GM19468 (cell line): ENCODE measurements around the gene DSC2.

ENCODE experiments used
- ATAC-seq: cut with Tn5 transposase; IDR thresholded peaks from one replicate; pipeline ENCODE4 v1.9.1; 2021; ENCODE audit warnings: mild to moderate bottlenecking, moderate library complexity, moderate number of reproducible peaks; ENCODE audit not compliant: unreplicated experiment; ENCODE audit errors: extremely low read depth

Gene DSC2

DNA sequence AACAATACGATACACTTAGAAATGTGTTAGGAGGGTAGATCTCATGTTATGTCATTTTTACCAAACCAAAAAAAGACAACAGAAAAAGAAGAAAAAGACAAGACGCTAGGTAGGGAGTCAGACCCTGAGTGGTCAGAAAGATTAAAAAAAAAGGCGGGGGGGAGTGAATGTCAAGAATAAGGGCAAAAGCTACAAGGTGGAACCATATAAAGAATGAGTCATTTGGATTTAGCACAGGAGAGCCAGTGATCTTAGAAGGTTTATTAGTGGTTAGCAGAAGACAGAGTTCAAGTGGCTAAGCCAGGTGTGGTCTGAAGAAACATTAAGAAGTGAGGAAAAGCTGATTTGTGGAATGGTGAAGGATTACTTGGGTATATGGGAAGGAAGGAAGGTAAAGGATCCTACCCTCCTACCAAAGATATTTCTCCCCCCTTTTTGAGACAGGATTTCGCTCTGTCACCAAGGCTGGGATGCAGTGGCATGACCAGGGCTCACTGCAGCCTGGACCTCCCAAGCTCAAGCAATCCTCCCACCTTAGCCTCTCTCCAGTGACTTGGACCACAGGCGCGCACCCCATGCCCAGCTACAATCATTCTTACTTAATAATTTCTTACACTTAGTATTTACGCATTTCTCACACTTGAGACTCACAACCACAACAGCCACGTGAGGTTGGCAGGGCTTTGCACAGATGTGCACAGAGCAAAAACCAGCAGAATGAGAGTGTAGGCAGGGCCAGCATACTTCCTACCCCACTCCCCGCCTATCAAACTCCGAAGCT is 2.6 kb downstream of the DSC2 start:
- no peak for ATAC-seq

DNA sequence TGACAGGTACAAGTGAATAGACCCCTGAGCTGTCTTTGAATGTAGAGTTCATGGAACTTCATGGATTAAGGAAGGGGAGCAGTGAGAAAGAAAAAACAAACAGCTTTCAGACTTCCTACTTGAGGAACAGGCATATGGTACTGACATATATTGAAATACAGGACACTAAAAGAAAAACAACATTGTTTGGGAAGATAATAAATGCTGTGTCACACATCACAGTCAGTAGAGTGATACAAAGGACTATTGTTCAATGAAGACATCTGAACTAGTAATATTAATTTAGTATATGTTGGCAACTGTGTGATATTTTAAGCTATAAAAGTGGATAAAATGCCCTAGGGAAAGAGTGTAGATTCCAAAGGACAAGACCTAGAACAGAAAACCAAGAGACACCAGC is 3.3 kb downstream of the DSC2 start:
- ATAC-seq: no peak

DNA sequence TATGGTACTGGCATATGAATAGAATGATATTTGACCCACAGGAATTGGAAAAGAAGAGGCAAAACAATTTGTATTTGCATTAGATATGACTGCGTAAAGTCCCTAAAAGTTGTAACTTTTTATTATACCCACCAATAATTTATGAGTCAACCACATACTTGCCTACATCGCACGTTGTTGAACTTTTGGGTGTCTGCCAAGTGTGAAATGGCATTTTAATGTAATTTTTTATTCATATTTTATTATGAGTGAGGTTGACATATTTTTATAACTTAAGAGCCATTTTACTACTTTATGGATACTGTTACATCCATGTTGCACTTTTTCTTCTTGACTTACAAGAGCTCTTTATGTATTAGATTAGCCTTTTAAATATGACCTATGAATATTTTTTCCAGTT is 4.6 kb downstream of the DSC2 start:
- ATAC-seq: no peak

DNA sequence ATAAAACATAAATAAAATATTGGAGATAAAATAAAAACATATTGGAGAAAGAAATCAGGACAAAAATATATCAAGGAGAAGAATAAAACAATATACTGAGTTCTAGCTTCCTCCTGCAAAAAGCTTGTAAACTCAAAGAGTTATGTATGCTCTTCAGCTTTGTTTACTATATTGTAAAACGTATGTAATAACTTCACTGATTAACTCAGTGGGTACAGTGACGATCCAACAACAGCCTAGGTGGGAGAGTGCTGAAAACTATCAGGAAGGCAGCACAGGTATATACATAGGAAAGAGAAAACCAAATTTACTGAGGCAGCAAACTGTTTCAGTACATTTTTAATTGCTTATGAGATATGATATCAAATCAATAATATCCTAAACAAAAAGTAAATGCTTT is 8.3 kb downstream of the DSC2 start:
- ATAC-seq: no peak

DNA sequence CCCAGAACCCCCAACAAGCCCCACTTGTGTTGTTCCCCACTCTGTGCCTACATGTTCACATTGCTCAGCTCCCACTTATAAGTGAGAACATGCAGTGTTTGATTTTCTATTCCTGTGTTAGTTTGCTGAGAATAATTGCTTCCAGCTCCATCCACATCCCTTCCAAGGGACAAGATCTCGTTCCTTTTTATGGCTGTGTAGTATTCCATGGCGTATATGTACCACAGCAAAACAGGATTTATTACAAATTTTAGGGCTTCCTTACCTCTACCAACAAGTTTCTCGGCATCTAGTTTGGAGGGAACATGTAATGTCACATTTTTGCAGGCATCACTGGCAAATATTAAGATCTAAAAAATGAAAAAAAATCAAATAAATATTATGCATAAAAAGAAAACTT is 8.9 kb downstream of the DSC2 start:
- no peak for ATAC-seq

- no peak for ATAC-seq
These were observed 10.9 kb downstream of the DSC2 start for GRCh38 chr18:31091350-31091749.

- ATAC-seq: no peak
These were observed 13.7 kb downstream of the DSC2 start for GRCh38 chr18:31088532-31088931.

DNA sequence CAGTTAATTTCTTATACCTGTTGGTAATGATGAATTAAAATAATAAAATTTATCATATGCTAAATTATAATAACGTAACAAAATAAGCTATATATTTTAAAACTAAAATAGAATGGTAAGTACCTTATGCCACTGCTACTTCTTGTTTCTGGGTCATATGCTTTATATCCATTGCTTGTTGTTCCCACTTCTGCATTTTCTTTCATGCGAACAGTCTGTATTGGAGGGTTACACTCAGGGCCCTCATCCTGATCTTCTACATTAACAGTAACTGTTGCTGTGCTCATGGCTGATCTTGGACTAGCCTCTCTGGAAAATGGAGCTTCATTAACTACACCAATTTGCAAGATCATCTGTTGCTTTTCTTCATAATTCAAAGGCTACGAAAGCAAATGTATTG is 22.2 kb downstream of the DSC2 start:
- no peak for ATAC-seq

GRCh38 chr18:31077878-31078277 is 24.3 kb downstream of the DSC2 start:
- no peak for ATAC-seq

DNA sequence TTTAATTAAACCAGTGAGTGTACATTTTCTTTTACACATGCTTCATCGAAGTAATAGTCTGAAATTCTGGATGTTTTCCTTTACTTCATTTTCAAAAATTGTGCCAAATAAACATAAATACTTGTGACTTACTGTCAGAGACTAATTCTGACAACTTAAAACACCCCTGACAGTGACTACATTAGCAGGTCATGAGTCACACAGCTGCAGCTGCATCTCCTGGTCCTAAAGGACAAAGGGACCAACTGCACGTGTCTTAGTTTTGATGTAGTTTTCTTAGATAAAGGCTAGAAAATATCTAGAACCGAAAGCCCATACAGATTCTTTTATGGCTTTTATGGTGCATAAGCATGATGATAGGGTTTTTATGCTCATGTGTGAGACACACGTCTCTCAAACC is 30.0 kb downstream of the DSC2 start:
- no peak for ATAC-seq

DNA sequence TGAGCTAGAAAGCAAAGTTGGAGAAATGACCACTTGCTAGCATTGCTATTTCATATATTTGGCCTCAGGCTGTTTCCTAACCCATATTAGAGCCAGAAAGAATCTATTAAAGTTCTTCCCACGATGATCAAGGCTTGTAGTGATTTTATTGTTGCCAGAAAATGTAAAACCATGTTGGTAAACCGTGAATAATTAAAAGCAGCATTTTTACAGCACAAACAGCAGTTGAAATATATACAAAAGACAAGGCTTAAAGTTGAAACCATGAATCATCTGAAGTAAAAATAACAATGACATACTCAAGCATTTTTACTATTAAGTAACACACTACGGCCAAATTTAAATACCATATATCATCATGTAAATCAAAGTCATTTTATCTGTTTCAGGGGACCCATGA is 32.0 kb downstream of the DSC2 start:
- no peak for ATAC-seq

GRCh38 chr18:31066266-31066665 is 36.0 kb downstream of the DSC2 start:
- no peak for ATAC-seq

DNA sequence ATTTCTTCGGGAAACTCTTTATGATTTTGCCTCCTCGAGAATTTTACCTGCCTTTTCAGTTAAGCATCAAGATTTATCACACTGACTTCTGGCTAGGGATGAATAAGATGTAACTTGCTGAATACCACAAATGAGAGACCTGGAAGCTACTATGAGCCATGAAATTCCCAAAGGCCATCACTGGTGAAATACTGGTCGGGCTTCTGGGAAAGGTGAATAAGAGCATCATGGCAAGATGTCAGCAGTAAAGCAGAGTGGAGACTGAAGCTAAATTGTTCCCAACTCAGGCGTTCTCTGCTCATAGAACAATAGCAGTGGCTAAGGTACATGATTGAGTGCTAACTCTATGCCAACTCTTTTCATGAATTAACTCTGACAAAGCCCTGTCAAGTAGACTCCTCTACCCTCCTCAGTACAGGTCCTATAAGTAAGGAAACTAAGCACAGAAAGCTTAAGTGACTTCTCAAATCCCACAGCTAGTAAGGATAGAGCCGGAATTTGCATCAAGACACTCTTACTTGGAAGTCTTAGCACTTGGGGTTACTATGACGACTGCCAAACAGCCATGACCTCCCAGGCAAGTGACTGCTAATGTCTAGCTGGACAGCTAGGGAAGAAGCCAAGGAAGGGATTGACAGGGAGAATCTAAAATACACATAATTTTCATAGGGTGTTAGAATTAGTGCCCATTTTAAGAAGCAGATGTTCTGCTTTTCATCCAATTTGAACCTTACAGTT is 37.0 kb downstream of the DSC2 start:
- ATAC-seq: no peak

DNA sequence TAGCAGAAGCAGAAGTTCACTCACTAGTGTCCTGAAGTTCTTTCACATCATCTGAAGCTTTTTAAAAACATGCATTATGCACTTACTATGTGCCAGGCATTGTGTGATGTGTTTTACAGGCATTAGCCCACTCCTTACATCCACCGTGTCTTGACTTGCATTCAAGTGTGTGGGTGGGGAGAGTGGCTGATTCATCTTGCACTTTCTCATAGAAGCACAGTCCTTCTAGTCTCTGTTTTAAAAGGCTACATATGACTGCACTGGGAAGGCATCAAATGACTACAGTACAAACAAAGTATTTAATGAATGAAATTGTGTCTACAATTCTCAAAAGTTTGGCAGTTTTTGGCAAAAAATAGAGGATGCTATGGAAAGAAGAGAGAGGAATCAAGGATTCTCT is 38.1 kb downstream of the DSC2 start:
- ATAC-seq: no peak

- no peak for ATAC-seq
These were observed 40.3 kb downstream of the DSC2 start for GRCh38 chr18:31061945-31062344.

DNA sequence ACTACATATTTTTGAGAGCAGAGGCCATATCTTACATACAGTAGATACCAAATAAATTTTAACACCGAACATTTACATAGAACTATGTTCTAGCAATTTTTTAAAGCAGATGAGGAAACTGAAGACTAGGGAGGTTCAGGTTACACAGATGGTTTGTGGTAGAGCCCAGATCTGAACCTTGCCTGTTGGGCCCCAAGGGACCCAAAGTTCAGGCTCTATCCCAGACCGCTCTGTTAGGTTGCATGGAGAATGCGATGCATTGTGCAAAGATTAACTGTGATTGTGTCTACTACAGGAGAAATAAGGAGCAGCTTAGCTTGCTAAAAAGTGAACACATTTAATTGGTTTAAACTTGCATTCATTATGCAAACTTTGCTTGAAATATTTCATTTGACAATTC is 43.3 kb downstream of the DSC2 start:
- no peak for ATAC-seq

DNA sequence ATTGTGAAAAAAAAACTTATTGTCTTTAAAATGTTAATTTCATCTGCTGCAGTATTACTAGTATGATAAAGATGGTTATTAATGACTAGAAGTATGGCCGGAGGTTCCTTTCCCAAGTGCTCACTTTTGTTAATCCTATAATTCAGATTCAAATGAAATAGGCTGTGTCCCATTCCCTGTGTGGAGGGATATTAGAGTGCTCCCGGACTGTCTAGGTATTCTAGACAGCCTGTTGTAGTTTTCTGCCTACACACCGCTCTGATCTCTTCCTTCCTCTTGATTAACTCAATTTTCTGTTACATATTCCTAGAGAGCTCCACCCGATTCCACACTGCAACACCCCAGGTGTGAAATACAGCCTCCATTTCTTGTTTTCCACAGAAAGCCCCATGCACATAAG is 44.3 kb downstream of the DSC2 start:
- no peak for ATAC-seq

DNA sequence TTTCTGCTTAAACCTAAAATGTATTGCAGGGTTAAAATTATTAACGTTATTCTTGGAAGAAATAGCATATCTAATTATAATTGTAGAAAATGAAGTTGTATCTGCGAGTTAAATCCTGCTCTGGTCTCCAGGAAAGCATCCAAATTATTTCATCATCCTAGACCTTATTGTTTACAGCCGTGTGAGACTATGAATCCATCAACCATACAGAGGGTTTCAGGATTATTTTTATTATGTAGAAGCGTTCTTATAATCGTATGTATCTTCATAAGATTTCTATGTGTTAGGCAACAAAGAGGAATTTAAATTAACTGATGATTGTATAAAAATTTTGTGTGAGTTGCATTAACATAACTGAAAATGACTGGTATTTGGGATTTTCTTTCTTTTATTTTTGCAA is 45.2 kb downstream of the DSC2 start:
- no peak for ATAC-seq

DNA sequence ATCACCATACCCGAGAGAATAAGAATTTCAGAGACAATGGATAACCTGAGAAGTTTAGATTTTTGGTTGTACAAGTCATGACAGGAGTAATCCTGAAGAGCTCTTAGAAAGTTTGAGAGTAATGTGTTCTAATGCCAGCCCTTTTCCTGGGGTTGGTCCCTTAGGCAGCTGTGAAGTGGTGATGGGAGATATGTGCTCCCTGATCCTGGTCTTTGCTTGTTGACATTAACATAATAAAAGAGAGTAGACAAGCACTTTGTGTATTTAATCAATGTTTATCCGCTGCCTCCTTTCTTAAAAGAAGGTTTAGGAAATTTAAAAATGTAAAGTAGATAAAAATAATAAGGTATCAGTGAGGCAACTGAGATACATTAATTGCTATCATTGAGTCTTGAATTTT is 45.9 kb downstream of the DSC2 start:
- ATAC-seq: no peak

- no peak for ATAC-seq
These were observed 51.6 kb downstream of the DSC2 start for GRCh38 chr18:31050635-31051034.

DNA sequence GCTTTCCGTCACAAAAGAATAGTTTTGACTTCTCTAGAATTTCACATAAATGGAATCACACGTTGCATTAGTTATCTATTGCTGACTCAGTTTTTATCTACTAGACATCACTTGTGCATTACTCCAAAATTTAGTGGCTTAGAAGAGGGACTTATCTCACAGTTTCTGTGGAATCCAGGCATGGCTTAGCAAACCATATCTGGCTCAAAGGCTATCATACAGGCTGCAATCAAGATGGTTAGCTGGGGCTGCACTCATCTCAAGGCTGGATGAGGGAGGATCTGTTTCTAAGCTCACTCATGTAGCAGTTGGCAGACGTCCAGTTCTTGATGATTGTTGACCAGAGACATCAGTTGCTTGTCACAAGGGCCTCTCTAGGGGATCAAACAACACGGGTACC is 53.0 kb downstream of the DSC2 start:
- no peak for ATAC-seq

- no peak for ATAC-seq
These were observed 54.0 kb downstream of the DSC2 start for GRCh38 chr18:31048216-31048615.
